ENCODE data around the gene MTERF2. TPM values are rescaled to one million over a fixed set of nuclear protein-coding genes. Genes with fewer than 3 reads are reported as not detected.

The MTERF2 gene
- total RNA-seq, 1 donor from 2014 or later: 20.4 TPM

GRCh38 chr12:106987846-106988245 is 900 bp upstream of the MTERF2 start:
- peak overlapping the region; percentile 96 for H3K4me3 Mint-ChIP-seq
- no peak for DNase-seq (ENCODE audit: low read depth, low spot score)
- peaks cover 37% of the 10 kb centered on the region for H3K4me1 Mint-ChIP-seq

GRCh38 chr12:106986135-106986534 is 811 bp downstream of the MTERF2 start:
- no peaks in the 10 kb centered on the region for H3K27me3 Mint-ChIP-seq (ENCODE audit: low read depth)
- no peak for DNase-seq (ENCODE audit: low read depth, low spot score)
- H3K27ac Mint-ChIP-seq (ENCODE audit: unreplicated experiment): no peak overlapping the region
- H3K36me3 Mint-ChIP-seq (ENCODE audit: low read depth): peaks cover 21% of the 10 kb centered on the region
- peaks cover 37% of the 10 kb centered on the region for H3K4me1 Mint-ChIP-seq
- no peak for TF ChIP-seq CTCF (conservative IDR thresholded peaks at IDR 0.05)
- H3K9me3 Mint-ChIP-seq: peaks cover 5% of the 10 kb centered on the region
- H3K4me3 Mint-ChIP-seq: peak overlapping the region; percentile 96

More at GRCh38 chr12:106987846-106988245, 900 bp upstream of the MTERF2 start:
- Mint-ChIP-seq H3K27ac (ENCODE audit: unreplicated experiment) (no peak overlapping the region), H3K27me3 (ENCODE audit: low read depth) (no peaks in the 10 kb centered on the region), H3K36me3 (ENCODE audit: low read depth) (peaks cover 18% of the 10 kb centered on the region), H3K9me3 (peaks cover 5% of the 10 kb centered on the region)
- no peak for TF ChIP-seq CTCF (conservative IDR thresholded peaks at IDR 0.05)

- no peak for TF ChIP-seq CTCF (conservative IDR thresholded peaks at IDR 0.05)
- H3K27me3 Mint-ChIP-seq (ENCODE audit: low read depth): no peaks in the 10 kb centered on the region
- peaks cover 21% of the 10 kb centered on the region for H3K36me3 Mint-ChIP-seq (ENCODE audit: low read depth)
- H3K27ac Mint-ChIP-seq (ENCODE audit: unreplicated experiment): peak overlapping the region; percentile 88
- DNase-seq (ENCODE audit: low read depth, low spot score): no peak
- peaks cover 5% of the 10 kb centered on the region for H3K9me3 Mint-ChIP-seq
- peak overlapping the region; percentile 96 for H3K4me3 Mint-ChIP-seq
- peaks cover 37% of the 10 kb centered on the region for H3K4me1 Mint-ChIP-seq
These were observed 1.5 kb downstream of the MTERF2 start for GRCh38 chr12:106985479-106985878.

- DNase-seq (ENCODE audit: low read depth, low spot score): no peak
- H3K4me1 Mint-ChIP-seq: peaks cover 37% of the 10 kb centered on the region
- no peaks in the 10 kb centered on the region for H3K27me3 Mint-ChIP-seq (ENCODE audit: low read depth)
- H3K9me3 Mint-ChIP-seq: peaks cover 5% of the 10 kb centered on the region
- peak overlapping the region; percentile 14 for H3K27ac Mint-ChIP-seq (ENCODE audit: unreplicated experiment)
- peaks cover 21% of the 10 kb centered on the region for H3K36me3 Mint-ChIP-seq (ENCODE audit: low read depth)
- peak overlapping the region; percentile 45 for H3K4me3 Mint-ChIP-seq
- TF ChIP-seq CTCF (conservative IDR thresholded peaks at IDR 0.05): no peak
These were observed 2.3 kb downstream of the MTERF2 start for GRCh38 chr12:106984588-106985137.

- no peak overlapping the region for H3K27ac Mint-ChIP-seq (ENCODE audit: unreplicated experiment)
- no peaks in the 10 kb centered on the region for H3K27me3 Mint-ChIP-seq (ENCODE audit: low read depth)
- TF ChIP-seq CTCF (conservative IDR thresholded peaks at IDR 0.05): no peak
- no peak for DNase-seq (ENCODE audit: low read depth, low spot score)
- peaks cover 23% of the 10 kb centered on the region for H3K36me3 Mint-ChIP-seq (ENCODE audit: low read depth)
- H3K9me3 Mint-ChIP-seq: peaks cover 5% of the 10 kb centered on the region
- H3K4me1 Mint-ChIP-seq: peaks cover 32% of the 10 kb centered on the region
- H3K4me3 Mint-ChIP-seq: no peak overlapping the region
These were observed 4.7 kb downstream of the MTERF2 start for GRCh38 chr12:106982229-106982628.
